Effector memory CD8-positive, alpha-beta T cell (primary cell): ENCODE measurements around the gene HIVEP3.

Experiments
- ATAC-seq: fragments of 150-1000 bp; cut with Tn5 transposase; replicated peaks from 2 replicates; pipeline ENCODE4 v1.10.0; 2021; ENCODE audit warnings: mild to moderate bottlenecking, moderate library complexity
- DNase-seq, 3 experiments: peaks; one replicate each; pipeline ENCODE4 v3.0.0; 2021
- H3K27ac Mint-ChIP-seq, 2 donors: one replicate each; pipeline ENCODE4 v1.8.0; 2022; ENCODE audit warnings: mild to moderate bottlenecking in 2 of 2, mixed read lengths in 2 of 2, moderate library complexity in 2 of 2
- H3K27me3 Mint-ChIP-seq, 2 donors: one replicate each; pipeline ENCODE4 v1.8.0; 2022; ENCODE audit warnings: mixed read lengths in 2 of 2
- H3K36me3 Mint-ChIP-seq: one replicate; pipeline ENCODE4 v1.8.0; 2022; ENCODE audit warnings: mild to moderate bottlenecking, moderate library complexity, mixed read lengths; ENCODE audit not compliant: insufficient read depth
- H3K4me1 Mint-ChIP-seq, 2 donors: one replicate each; pipeline ENCODE4 v1.8.0; 2022; ENCODE audit warnings: low read depth in 2 of 2, mixed read lengths in 2 of 2
- H3K4me3 Mint-ChIP-seq, 2 donors: one replicate each; pipeline ENCODE4 v1.8.0; 2022; ENCODE audit warnings: mild to moderate bottlenecking in 2 of 2, mixed read lengths in 2 of 2, moderate library complexity in 2 of 2
- H3K9me3 Mint-ChIP-seq, 2 donors: one replicate each; pipeline ENCODE4 v1.8.0; 2022; ENCODE audit warnings: mixed read lengths in 2 of 2

HIVEP3 gene

DNA sequence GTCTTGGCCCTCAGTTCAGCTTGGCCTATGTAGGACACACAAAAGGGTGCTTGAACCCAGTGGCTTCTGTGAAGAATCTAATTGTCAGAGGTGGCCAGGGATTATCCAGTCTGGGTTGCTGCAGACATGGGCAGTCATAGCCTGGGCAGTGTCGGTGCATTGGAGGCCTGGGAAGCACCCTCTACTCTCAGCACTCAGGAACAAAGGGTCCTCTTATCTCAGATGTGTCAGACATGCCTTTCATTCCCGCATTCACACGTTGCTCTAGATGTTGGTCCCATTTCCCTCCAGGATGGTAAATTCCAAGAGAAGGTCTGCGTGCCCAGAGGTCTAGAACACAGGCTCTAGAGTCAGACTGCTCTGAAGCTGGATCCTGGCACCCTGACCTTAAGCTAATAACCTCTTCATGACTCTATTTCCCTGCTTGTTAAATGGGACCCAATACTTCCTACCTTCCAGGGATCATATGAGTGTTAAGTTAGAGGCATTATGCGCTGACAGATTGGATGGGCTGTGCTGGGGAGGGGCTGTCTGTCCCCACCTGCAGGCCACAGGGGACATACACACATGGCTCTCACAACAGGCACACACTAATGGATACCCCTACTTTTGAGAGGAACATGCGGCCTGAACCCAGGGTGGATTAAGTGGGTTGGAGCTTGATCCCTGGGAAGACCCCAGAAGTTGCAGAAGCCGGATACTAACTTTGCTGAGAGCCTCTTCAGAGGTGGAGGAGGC, 417.8 kb downstream of the HIVEP3 start:
- Mint-ChIP-seq H3K27ac (no peak overlapping the region), H3K27me3 (peaks cover 6 to 10% of the 10 kb centered on the region in 2 donors), H3K36me3 (no peaks in the 10 kb centered on the region), H3K4me3 (no peak overlapping the region), H3K9me3 (no peaks in the 10 kb centered on the region), H3K4me1 (no peaks in the 10 kb centered on the region)
- ATAC-seq (no peak), DNase-seq (no peak)

DNA sequence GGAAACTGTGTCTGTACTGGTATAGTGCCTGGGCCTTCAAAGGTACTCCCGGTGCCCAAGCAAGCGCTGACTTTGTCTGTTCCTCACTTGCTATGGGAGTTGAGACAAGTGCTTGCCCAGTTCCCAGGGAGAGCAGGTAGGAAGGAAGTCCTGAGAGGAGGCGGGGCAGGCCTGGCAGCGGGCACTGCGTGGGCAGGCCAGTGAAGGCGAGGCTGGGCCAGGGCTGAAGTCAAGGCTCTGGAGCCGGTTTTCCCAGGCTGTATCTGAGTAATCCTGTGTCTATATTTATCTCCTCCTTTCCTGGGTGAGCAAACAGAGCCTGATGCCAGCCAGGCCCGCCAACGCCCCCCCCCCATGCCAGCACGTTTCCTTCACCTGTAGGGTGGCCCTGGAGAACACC, 418.3 kb downstream of the HIVEP3 start:
- H3K4me3 Mint-ChIP-seq = no peak overlapping the region
- no peaks in the 10 kb centered on the region for H3K9me3 Mint-ChIP-seq
- no peak overlapping the region for H3K27ac Mint-ChIP-seq
- ATAC-seq (no peak), DNase-seq (no peak)
- H3K4me1 Mint-ChIP-seq = peaks cover 0 to 2% of the 10 kb centered on the region in 2 donors
- H3K36me3 Mint-ChIP-seq = no peaks in the 10 kb centered on the region
- peaks cover 11 to 15% of the 10 kb centered on the region in 2 donors for H3K27me3 Mint-ChIP-seq

DNA sequence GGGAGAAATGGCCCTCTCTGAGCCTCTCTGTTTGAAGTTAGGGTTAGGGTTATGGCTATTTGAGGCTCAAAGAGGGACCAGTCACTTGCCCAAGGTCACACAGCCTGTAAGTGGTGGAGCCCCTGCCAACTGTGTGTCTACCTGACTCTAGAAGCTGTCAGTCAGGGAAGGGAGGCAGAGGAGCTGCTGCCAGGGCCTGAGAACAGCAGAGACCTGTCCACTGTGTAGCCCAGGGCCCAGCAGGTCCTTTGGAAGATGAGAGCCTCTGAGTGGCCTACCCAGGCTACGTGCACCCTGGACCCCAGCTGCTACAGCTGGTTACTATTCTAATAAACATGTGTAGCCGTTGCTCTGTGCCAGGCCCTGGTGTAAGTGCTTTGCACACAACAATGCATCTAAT, 419.1 kb downstream of the HIVEP3 start:
- no peaks in the 10 kb centered on the region for H3K9me3 Mint-ChIP-seq
- DNase-seq (no peak), ATAC-seq (no peak)
- peaks cover 0 to 2% of the 10 kb centered on the region in 2 donors for H3K4me1 Mint-ChIP-seq
- no peak overlapping the region for H3K27ac Mint-ChIP-seq
- no peak overlapping the region for H3K4me3 Mint-ChIP-seq
- peaks cover 19 to 23% of the 10 kb centered on the region in 2 donors for H3K27me3 Mint-ChIP-seq
- no peaks in the 10 kb centered on the region for H3K36me3 Mint-ChIP-seq

DNA sequence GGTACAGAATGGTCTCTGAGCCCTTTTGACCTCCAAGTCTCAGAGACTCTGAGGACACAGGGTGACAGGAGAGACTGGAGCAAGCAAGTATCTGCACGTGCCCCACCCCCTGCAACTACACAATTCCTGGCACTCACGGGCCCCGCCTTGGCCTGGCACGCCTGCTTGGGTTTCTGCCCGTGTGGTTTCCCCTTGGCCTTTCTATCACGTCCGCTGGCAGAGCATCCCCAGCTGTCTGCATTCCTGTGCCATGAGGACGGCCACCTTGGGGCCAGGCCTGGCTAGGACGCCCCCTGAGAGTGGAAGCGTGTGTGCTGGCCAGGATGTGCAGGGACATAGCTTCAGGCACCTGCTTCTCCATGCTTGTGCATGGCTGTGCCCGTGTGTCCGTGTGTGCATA, 419.9 kb downstream of the HIVEP3 start:
- no peaks in the 10 kb centered on the region for H3K9me3 Mint-ChIP-seq
- H3K36me3 Mint-ChIP-seq = no peaks in the 10 kb centered on the region
- peaks cover 21 to 27% of the 10 kb centered on the region in 2 donors for H3K27me3 Mint-ChIP-seq
- no peak overlapping the region for H3K27ac Mint-ChIP-seq
- DNase-seq = no peak
- H3K4me3 Mint-ChIP-seq = no peak overlapping the region
- H3K4me1 Mint-ChIP-seq = peaks cover 0 to 2% of the 10 kb centered on the region in 2 donors
- ATAC-seq = no peak

DNA sequence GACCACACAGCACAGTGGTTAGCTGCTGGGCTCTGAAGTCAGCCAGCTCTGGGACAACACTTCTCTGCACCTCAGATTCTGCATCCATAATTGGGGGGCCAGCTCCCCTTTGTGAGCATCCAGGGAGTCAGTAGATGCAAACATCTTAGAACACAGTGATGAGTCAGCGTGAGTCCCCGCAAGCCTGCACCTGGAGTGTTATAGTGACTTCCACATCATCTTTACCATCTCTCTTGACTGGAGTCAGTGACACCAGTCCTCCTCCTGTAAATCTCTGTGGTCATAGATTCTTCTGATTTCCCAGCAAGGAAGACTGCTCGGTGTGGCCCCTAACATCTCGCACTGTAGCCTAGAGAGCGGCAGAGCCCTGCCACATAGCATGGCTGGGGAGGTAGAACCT, 420.3 kb downstream of the HIVEP3 start:
- no peaks in the 10 kb centered on the region for H3K9me3 Mint-ChIP-seq
- peaks cover 0 to 2% of the 10 kb centered on the region in 2 donors for H3K4me1 Mint-ChIP-seq
- DNase-seq (no peak), ATAC-seq (no peak)
- peaks cover 21 to 27% of the 10 kb centered on the region in 2 donors for H3K27me3 Mint-ChIP-seq
- no peaks in the 10 kb centered on the region for H3K36me3 Mint-ChIP-seq
- H3K27ac Mint-ChIP-seq = no peak overlapping the region
- no peak overlapping the region for H3K4me3 Mint-ChIP-seq

DNA sequence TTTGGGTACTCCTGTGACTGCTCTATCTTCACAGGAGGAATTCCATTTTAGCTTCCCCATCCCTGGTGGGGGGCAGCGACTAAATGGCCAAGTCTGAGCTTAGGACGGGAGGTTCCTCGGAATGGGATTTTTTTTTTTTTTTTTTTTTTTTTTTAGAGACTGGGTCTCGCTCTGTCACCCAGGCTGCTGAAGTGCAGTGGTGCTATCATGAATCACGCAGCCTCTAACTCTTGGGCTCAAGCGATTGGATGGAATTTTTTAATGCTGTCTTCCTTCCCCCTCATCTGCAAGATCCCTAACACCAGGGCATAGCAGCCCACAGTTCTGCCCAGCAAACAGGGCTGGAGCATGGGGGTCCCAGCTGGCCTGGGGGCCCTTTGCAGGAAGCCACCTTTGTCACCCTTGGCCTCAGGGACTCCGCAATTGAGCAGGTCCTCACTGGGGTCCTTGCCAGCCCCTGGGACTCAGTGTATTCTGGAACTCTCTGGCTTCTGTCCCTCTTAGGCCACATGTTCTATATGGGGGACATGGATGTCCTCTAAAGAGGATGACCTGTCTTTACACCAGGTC, 421.2 kb downstream of the HIVEP3 start:
- H3K4me3 Mint-ChIP-seq = no peak overlapping the region
- H3K36me3 Mint-ChIP-seq = no peaks in the 10 kb centered on the region
- no peak for DNase-seq

DNA sequence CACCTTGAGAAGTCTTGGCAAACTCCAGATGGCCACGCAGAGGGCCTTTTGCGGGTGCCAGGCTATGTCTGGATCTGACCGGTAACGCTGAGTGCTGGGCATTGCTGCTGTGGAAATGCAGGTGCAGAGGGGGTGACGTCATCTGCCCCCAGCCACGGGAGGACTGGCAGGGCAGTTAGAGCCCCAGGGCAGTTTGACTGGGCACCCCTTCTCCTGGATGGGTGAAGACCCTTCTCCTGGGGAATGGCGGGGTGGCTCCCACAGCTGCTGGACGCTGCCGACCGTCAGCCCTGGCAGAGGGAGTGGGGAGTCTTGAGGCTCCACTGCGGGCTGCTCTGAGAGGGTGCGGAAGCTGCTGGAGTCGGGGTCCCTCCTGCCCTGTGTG, 421.7 kb downstream of the HIVEP3 start:
- no peak overlapping the region for H3K4me3 Mint-ChIP-seq
- no peaks in the 10 kb centered on the region for H3K9me3 Mint-ChIP-seq
- H3K4me1 Mint-ChIP-seq = peaks cover 0 to 2% of the 10 kb centered on the region in 2 donors
- ATAC-seq (no peak), DNase-seq (no peak)
- H3K27ac Mint-ChIP-seq = no peak overlapping the region
- H3K27me3 Mint-ChIP-seq = peaks cover 21 to 27% of the 10 kb centered on the region in 2 donors
- no peaks in the 10 kb centered on the region for H3K36me3 Mint-ChIP-seq

More for the DNA sequence above, 421.2 kb downstream of the HIVEP3 start:
- Mint-ChIP-seq H3K27me3 (peaks cover 21 to 27% of the 10 kb centered on the region in 2 donors), H3K9me3 (no peaks in the 10 kb centered on the region), H3K27ac (no peak overlapping the region), H3K4me1 (peaks cover 0 to 2% of the 10 kb centered on the region in 2 donors)
- no peak for ATAC-seq

DNA sequence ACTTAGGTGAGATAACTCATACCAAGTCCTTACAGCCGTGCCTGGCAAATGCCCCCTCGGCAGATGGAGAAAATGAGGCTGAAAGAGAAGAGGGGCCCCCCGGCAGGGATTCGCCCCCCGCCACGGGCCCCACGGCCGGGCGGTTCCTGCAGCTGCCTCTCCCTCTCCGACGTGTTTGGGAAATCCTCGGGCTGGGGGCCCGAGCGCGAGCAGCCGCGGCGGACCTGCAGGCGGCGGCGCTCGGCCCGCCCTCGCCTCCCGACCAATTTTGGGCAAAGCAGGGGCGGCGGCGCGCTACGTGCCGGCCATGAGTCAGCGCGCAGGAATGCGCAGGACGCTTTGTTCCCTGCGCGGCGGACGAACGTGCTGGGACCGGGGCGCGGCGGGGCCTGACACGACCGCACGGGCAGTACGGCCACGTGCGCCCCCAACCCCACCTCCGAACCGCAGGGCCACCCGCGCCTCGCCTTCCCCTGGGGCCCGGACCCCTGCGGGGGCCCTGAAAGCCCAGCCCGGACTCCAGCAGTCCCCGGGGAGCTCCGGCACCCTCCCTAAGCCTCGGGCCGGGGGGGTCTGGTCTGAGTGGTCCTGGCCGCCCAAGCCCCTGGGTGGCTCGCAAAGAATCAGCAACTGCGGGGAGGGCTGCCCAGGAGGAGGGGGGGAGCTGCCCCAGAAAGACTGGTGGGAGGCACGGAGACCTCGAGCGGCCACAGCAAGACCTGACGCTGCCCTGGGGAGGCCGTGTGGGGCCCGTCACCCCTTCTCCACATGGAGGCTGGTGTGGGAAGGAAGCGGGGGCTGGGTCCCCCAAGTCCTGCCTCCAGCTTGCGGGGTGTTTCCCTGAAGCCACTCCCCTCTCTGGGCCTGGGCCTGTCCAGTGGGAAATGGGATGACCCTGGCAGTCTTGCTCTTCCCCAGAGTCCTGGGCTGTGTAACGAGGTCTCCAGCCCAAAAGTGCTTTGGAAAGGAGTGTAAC, 422.4 kb downstream of the HIVEP3 start:
- ATAC-seq (no peak), DNase-seq (no peak)
- H3K4me1 Mint-ChIP-seq = peaks cover 0 to 2% of the 10 kb centered on the region in 2 donors
- H3K27ac Mint-ChIP-seq = no peak overlapping the region
- peaks cover 21 to 27% of the 10 kb centered on the region in 2 donors for H3K27me3 Mint-ChIP-seq
- H3K4me3 Mint-ChIP-seq = peak overlapping the region; percentile 40 to 56
- H3K9me3 Mint-ChIP-seq = no peaks in the 10 kb centered on the region
- H3K36me3 Mint-ChIP-seq = no peaks in the 10 kb centered on the region

DNA sequence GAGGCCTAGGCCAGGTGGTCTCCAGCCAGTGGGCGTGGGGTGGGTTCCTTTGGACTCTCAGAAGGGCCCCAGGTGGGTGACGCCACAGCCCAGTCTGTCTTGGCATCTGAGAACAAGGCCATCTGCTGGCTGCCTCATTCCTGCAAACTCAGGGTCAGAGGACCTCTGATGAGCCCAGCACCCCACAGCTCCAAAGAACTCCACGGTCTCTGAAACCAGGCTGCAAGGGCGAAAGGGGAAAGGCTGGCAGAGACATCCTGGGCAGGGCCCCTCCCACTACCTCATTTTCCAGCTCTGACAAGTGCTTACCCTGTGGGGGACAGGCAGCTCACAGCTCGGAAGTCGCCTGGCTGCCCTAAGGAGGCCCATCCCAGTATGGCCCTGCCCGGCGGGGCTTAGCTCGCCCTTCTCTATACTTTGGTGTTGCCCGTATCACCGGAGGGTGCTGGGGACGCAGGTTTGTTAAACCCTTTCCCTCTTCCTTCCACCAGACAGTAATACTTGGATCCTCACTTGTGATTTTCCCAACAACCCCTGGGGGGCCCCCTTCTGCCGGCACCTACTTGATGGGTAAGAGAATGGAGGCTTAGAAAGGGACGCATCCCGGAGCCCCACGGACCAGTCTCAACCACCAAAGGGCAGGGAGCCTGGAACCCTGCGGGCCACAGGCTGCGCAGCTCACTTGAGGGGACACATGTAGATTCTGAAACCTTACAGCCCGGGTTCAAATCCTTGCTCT, 423.3 kb downstream of the HIVEP3 start:
- no peak for ATAC-seq
- no peak overlapping the region for H3K27ac Mint-ChIP-seq

DNA sequence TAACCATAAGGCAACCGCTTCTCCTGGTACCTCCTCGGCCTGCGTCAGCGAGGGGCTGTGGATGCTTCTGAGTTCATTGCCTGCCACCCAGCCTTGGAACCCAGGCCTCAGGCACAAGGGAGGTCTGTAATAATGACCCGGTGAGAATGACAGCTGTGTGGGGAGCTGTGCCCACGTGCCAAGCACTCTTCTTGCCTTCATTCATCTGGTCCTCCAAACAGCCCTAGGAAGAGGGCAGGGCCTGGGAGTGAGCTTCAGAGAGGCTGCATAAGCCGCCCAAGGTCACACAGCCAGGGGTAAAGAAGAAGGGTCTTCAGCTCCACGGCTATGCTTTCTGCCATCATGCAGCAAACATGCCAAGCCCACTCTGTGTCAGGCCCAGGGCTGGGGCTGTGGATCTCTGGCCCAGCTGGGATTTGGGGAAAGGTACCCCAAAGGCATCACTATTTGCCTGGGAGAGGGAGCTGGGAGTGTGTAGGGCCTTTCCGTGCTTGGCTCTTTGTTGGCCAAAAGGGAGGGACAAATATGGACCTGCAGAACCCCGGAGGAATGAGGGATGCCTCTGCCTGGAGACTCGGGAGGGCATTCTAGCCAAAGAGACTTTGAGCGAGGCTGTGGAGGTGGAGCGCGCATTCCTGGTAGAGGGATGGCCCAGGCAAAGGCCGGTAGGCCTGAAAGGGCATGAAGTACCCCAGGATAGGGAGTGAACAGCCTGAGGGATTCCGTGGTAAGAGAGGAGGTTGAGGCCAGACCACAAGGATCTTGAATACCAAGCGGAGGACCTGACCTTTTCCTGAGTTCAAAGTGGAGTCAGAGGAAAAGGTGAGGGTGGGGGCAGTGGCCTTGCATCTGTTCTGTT, 424.1 kb downstream of the HIVEP3 start:
- Mint-ChIP-seq H3K27ac (no peak overlapping the region), H3K27me3 (peaks cover 27 to 35% of the 10 kb centered on the region in 2 donors), H3K4me1 (peaks cover 0 to 2% of the 10 kb centered on the region in 2 donors), H3K9me3 (no peaks in the 10 kb centered on the region), H3K4me3 (no peak overlapping the region), H3K36me3 (no peaks in the 10 kb centered on the region)
- DNase-seq (no peak), ATAC-seq (no peak)

More for the DNA sequence above, 423.3 kb downstream of the HIVEP3 start:
- Mint-ChIP-seq H3K4me1 (peaks cover 0 to 2% of the 10 kb centered on the region in 2 donors), H3K36me3 (no peaks in the 10 kb centered on the region), H3K4me3 (peak overlapping the region; percentile 40 to 56), H3K27me3 (peaks cover 21 to 27% of the 10 kb centered on the region in 2 donors), H3K9me3 (no peaks in the 10 kb centered on the region)
- no peak for DNase-seq

DNA sequence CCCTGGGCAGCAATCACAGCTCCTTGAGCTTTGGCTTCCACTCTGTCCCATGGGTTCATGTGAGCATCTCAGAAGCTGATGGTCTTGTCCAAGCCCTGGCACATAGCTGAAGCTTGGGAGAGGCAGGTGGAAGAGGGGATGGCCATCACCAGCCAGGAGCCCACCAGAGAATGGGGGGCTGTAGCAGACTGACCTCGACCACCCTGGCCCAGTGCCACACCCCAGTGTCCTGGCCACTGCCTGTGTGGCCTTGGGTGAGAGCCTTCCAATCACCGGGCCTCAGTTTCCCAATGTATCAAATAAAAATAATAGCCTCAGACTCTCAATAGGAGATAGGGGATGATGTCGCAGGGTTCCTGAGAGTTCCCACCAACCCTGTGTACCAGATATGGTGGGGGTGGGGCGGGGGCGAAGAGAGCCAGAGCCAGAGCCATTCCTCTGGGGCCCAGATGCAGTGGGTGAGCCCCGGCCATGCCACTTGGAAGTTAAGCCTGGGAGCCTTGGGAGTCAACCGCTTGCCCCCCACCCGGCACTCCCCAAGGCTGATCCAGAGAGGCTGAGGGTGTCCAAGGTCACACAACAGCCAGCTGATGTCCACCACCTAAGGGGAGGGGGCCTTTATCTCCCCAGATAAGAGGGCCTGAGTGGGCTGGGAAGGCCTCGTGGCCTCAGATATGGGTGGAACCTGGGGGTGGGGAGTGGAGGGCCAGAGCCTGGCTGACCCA, 424.9 kb downstream of the HIVEP3 start:
- peaks cover 0 to 2% of the 10 kb centered on the region in 2 donors for H3K4me1 Mint-ChIP-seq
- H3K9me3 Mint-ChIP-seq = peaks cover 0 to 2% of the 10 kb centered on the region in 2 donors
- no peak overlapping the region for H3K4me3 Mint-ChIP-seq

DNA sequence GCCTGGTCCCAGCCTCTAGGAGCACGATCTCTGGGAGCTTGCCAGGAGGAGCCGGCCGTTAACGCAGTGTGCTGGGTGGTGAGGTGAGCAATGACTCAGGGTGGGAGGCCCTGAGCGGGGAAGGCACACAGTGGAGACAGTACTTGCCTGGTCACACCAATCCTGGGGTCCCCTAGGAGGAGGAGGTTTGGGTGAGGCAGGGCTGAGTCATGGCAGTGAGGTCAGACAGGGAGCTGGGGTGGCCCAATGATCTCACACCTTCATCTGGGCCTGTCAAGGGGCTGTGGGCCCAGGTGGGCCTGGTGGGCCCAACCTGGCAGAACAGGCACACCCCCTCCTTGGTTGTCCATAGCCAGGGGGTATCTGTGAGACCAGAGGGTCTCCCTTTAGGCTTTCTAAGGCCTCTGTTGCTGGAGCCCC, 425.6 kb downstream of the HIVEP3 start:
- Mint-ChIP-seq H3K4me1 (peaks cover 0 to 2% of the 10 kb centered on the region in 2 donors), H3K4me3 (no peak overlapping the region), H3K36me3 (peaks cover 3% of the 10 kb centered on the region), H3K27me3 (peaks cover 31 to 42% of the 10 kb centered on the region in 2 donors), H3K9me3 (peaks cover 0 to 2% of the 10 kb centered on the region in 2 donors), H3K27ac (no peak overlapping the region)
- DNase-seq (no peak), ATAC-seq (no peak)

More for the DNA sequence above, 424.9 kb downstream of the HIVEP3 start:
- Mint-ChIP-seq H3K27ac (no peak overlapping the region), H3K36me3 (peaks cover 3% of the 10 kb centered on the region), H3K27me3 (peaks cover 31 to 42% of the 10 kb centered on the region in 2 donors)
- DNase-seq (no peak), ATAC-seq (no peak)
